GM21529 (cell line): ENCODE results near the gene ING5.
"Not testable (repeated sequence)": the region's sequence is repeated elsewhere in the genome, so short reads cannot be mapped to it uniquely, and the experiment has no call there.

ENCODE experiments used
- ATAC-seq: cut with Tn5 transposase; IDR thresholded peaks from one replicate; pipeline ENCODE4 v1.9.1; 2021; ENCODE audit not compliant: unreplicated experiment

ING5 gene

GRCh38 chr2:241755777-241756176, 53.9 kb downstream of the ING5 start:
- ATAC-seq = no peak

DNA sequence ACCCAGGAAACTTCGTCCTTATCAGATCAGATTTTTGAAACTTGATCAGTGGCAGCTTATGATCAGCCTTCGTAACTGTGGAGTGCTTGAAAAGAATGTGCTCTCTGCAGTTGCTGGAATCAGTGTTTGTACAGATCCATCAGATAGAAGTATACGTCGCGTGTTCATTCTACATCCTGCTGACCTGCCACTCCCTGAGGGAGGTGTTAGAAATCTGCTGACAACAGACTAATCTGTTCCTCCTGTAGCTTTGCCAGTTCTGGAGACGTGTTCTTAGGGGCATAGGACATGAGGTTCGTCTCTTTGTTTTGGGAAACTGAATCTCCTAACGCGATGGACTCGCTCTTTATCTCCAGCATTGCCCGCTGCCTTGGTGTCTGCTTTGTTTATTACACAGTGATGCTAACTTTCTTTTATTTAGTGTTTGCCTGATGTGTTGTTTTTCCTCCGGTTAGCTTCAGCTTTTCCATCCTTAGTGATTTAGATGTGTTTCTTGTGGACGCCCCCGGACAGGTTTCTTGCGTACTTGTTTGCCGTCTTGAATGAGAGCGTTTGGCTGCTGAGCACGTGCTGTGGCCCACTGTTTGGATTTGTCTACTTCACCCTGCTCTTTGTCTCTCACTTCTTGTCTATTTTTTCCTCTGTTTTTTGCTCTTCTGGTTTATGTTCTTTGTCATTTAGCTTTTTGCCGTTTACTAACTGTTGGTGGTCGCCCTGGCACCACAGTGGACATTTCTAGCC, 57.4 kb downstream of the ING5 start:
- ATAC-seq = no peak

- not testable (repeated sequence) for ATAC-seq
Observed at GRCh38 chr2:241759893-241760292, 58.1 kb downstream of the ING5 start.

GRCh38 chr2:241760301-241760771, 58.5 kb downstream of the ING5 start:
- no peak for ATAC-seq

- ATAC-seq = no peak
Observed at GRCh38 chr2:241762321-241762932, 60.6 kb downstream of the ING5 start.

GRCh38 chr2:241762933-241763369, 61.1 kb downstream of the ING5 start:
- ATAC-seq = no peak

- no peak for ATAC-seq
Observed at GRCh38 chr2:241763551-241764274, 61.9 kb downstream of the ING5 start.

DNA sequence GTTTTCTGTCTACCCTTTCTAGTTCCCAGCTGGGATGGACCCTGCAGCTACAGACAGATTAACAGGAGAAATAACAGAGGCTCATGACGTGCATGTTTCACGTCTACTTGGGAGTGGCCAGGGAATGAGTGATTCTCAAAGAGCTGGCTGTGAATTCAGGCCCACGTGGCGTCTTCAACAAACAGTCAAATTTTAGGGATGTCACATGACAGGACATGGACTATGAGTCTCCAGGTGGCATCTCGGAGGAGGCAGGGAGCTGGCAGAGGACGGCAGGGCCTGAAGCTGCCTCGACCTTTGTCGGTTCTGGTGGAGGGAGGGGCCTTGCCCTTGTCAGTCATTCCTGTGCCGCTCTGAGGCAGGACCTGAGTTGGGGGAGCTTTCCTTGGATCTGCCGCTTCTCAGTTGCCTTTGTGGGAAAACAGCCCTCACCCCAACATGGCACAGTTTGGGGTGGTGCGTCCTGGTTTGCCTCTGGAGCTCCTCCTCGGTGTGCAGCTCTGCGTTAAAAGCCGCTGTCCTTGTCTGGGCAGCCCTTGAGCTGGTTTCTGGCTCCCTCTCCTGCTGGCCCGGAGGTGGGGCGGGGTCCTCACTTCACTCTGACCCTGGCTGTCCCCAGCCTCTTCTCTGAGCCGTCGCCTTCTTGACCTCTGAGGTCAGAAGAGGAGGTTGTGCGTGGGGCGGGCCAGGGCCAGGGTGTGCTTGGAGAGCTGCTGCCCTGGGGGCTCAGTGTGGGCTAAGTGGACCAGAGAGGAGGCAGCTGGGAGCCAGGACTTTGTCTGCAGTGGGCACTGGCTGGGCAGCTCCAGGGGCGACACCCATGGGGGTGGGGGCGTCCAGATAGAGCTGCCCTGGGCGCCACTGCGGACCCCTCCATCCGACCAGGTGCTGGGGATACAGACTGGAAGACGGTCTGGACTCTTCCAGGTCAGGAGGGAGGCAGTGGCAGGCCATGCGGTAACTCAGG, 62.7 kb downstream of the ING5 start:
- ATAC-seq = no peak

GRCh38 chr2:241767464-241768250, 65.8 kb downstream of the ING5 start:
- ATAC-seq = no peak

- ATAC-seq = no peak
Observed at GRCh38 chr2:241768251-241768711, 66.4 kb downstream of the ING5 start.

DNA sequence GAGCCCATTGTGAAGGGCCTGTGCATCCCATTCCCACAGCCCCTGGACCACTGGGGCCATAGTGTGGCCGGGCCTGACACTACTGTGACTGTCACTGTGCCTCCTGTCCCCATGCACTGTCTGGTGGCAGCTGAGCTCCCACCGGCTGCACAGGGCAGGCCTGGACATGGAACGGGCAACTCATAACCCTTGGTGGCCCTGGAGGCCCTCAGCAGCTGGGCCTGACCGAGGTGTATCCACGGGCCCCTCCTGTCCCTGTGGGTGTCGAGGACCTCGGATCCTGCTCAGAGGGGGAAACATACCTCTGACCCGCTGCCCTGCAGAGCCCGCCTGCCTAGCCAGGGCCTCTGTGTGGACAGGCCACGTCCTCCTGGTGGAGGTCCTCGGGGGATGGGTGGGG, 67.0 kb downstream of the ING5 start:
- no peak for ATAC-seq

DNA sequence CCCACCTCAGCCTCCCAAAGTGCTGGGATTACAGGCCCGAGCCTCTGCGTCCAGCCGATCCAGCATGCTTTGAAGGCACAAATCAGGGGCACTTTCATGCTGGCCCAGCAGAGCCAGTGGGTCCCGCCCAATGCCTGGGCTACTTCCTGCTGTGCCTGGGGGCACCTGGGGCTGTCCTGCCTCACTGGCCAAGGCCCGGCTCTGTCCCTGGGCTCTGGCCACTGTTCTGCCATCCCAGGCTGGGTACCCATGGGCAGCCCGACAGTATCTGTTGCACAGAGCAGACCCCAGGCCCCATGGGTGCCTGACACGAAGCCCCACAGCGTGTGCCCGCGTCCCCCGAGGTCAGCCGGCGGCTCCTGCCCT, 68.0 kb downstream of the ING5 start:
- no peak for ATAC-seq

GRCh38 chr2:241770185-241770935, 68.5 kb downstream of the ING5 start:
- ATAC-seq = no peak

DNA sequence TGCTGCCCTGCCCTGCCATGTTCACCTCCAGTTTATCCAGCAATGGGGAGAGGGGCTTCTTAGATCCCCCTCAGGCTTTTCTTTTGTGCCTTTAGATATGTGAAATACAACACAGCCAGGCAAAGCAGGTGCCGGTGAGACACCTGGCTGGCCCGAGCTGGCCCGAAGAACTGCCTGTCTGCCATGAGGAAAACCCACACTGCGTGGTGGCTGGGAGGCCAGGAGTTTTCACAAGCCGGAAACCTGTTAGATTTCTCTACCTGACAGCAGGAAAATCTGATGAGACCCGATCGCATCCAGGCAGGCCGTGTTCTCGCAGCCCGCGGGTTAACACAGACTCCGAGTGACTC, 69.1 kb downstream of the ING5 start:
- ATAC-seq = no peak

DNA sequence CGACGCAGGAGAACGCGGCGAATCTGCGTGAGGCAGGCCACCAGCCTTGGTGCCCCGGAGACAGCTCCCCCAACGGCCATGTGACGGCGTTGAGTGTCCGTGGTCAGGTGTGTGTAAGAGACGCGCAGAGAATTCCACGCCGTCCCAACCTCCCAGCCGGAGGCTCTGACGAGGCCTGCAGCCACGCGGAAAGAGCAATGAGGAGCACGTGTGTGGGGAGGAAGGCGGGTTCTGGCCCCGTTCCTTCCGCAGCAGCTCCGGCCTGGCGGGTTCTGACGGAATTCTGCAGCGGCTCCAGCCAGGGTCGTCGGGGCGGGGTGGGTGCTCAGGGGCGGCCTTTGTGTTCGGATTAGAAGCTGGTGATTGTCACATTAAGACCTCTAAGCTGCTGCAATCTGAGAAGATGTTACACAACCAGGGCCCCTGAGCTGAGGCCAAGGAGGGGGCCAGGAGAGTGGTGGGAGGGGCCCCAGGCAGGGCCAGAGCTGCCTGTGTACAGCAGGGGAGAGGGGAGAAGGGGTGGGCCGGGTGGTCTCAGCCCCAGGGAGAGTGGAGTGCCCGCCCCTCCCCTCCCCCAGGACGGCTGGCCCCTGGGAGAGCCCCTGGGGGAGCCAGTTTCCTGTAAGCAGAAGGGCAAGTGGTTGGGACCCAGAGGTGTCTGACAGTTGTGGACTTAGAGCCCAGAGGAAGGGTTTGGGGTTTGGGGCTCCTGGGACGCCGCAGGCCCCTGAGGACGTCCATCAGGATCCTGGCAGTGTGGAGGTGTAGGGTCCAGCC, 69.6 kb downstream of the ING5 start:
- no peak for ATAC-seq

- ATAC-seq = no peak
Observed at GRCh38 chr2:241772063-241772499, 70.2 kb downstream of the ING5 start.

- no peak for ATAC-seq
Observed at GRCh38 chr2:241773511-241774418, 71.9 kb downstream of the ING5 start.
